ENCODE data around the gene HSD17B2.

The HSD17B2 gene

GRCh38 chr16:82024883-82025282 lies 10.2 kb upstream of the HSD17B2 start:
- H3K79me2 ChIP-seq (ENCODE audit: insufficient read depth, low read length), result no peaks in the 10 kb centered on the region
- H3K4me2 ChIP-seq (ENCODE audit: low read length), result no peak overlapping the region
- no peaks in the 10 kb centered on the region for H3K9me3 ChIP-seq (ENCODE audit: low read length)
- no peaks in the 10 kb centered on the region for H3F3A ChIP-seq (ENCODE audit: insufficient read depth, low read length)
- H2AFZ ChIP-seq (ENCODE audit: low read length), result no peak overlapping the region
- no peak overlapping the region for H3K9ac ChIP-seq (ENCODE audit: low read length)
- TF ChIP-seq EZH2 (IDR thresholded peaks at IDR 0.05; ENCODE audit: borderline replicate concordance, low read length) (no peak), CTCF (IDR thresholded peaks at IDR 0.05; ENCODE audit: low read length) (no peak)
- H3K4me1 ChIP-seq (ENCODE audit: insufficient read depth, low read length, severe bottlenecking), result no peaks in the 10 kb centered on the region
- no peaks in the 10 kb centered on the region for H3K9me2 ChIP-seq (ENCODE audit: low read depth, low read length)
- no peak overlapping the region for H3K4me3 ChIP-seq (ENCODE audit: low read depth, low read length, poor library complexity, severe bottlenecking)
- no peaks in the 10 kb centered on the region for H4K20me1 ChIP-seq (ENCODE audit: insufficient read depth, low read length)
- H3K27ac ChIP-seq (ENCODE audit: low read depth, low read length, poor library complexity, severe bottlenecking), result no peak overlapping the region
- no peaks in the 10 kb centered on the region; the same call in 1 of the 2 replicates for H3K27me3 ChIP-seq (ENCODE audit: insufficient read depth, low read length)
- H3K36me3 ChIP-seq (ENCODE audit: insufficient read depth, low read length), result no peaks in the 10 kb centered on the region

- no peak overlapping the region for H3K4me3 ChIP-seq (ENCODE audit: low read depth, low read length, poor library complexity, severe bottlenecking)
- H3K36me3 ChIP-seq (ENCODE audit: insufficient read depth, low read length), result no peaks in the 10 kb centered on the region
- no peaks in the 10 kb centered on the region for H3F3A ChIP-seq (ENCODE audit: insufficient read depth, low read length)
- H3K79me2 ChIP-seq (ENCODE audit: insufficient read depth, low read length), result no peaks in the 10 kb centered on the region
- no peaks in the 10 kb centered on the region for H3K4me1 ChIP-seq (ENCODE audit: insufficient read depth, low read length, severe bottlenecking)
- H2AFZ ChIP-seq (ENCODE audit: low read length), result no peak overlapping the region
- no peak overlapping the region for H3K9ac ChIP-seq (ENCODE audit: low read length)
- H3K27me3 ChIP-seq (ENCODE audit: insufficient read depth, low read length), result no peaks in the 10 kb centered on the region
- H3K4me2 ChIP-seq (ENCODE audit: low read length), result no peak overlapping the region
- no peak for TF ChIP-seq EZH2 (IDR thresholded peaks at IDR 0.05; ENCODE audit: borderline replicate concordance, low read length)
- TF ChIP-seq CTCF (IDR thresholded peaks at IDR 0.05; ENCODE audit: low read length), result no peak
- no peaks in the 10 kb centered on the region for H4K20me1 ChIP-seq (ENCODE audit: insufficient read depth, low read length)
- no peaks in the 10 kb centered on the region for H3K9me3 ChIP-seq (ENCODE audit: low read length)
- H3K27ac ChIP-seq (ENCODE audit: low read depth, low read length, poor library complexity, severe bottlenecking), result no peak overlapping the region
- no peaks in the 10 kb centered on the region for H3K9me2 ChIP-seq (ENCODE audit: low read depth, low read length)
Measured at GRCh38 chr16:82027629-82028064, 7.4 kb upstream of the HSD17B2 start.

- Histone ChIP-seq H3K4me2 (ENCODE audit: low read length) (no peak overlapping the region), H3K79me2 (ENCODE audit: insufficient read depth, low read length) (no peaks in the 10 kb centered on the region), H3K9me2 (ENCODE audit: low read depth, low read length) (no peaks in the 10 kb centered on the region), H3K36me3 (ENCODE audit: insufficient read depth, low read length) (no peaks in the 10 kb centered on the region), H3F3A (ENCODE audit: insufficient read depth, low read length) (no peaks in the 10 kb centered on the region), H3K9ac (ENCODE audit: low read length) (no peak overlapping the region), H3K9me3 (ENCODE audit: low read length) (no peaks in the 10 kb centered on the region), H3K27ac (ENCODE audit: low read depth, low read length, poor library complexity, severe bottlenecking) (no peak overlapping the region), H4K20me1 (ENCODE audit: insufficient read depth, low read length) (no peaks in the 10 kb centered on the region), H3K27me3 (ENCODE audit: insufficient read depth, low read length) (no peaks in the 10 kb centered on the region), H3K4me1 (ENCODE audit: insufficient read depth, low read length, severe bottlenecking) (no peaks in the 10 kb centered on the region), H2AFZ (ENCODE audit: low read length) (no peak overlapping the region), H3K4me3 (ENCODE audit: low read depth, low read length, poor library complexity, severe bottlenecking) (no peak overlapping the region)
- TF ChIP-seq CTCF (IDR thresholded peaks at IDR 0.05; ENCODE audit: low read length), result peak; percentile 35; the same call in 1 of the 2 replicates
- no peak for TF ChIP-seq EZH2 (IDR thresholded peaks at IDR 0.05; ENCODE audit: borderline replicate concordance, low read length)
Measured at GRCh38 chr16:82031116-82032084, 3.7 kb upstream of the HSD17B2 start.
